GM06990 (cell line): ENCODE measurements around the gene DACH1.

Experiments
- DNase-seq: peaks from one replicate; pipeline ENCODE4 v3.0.0-alpha.2; 2011; ENCODE audit not compliant: insufficient read length; ENCODE audit errors: extremely low read depth
- H3K27me3 ChIP-seq: replicated peaks from 2 replicates; pipeline ENCODE4 v1.6.0; 2011; ENCODE audit warnings: low read length; ENCODE audit not compliant: control insufficient read depth, insufficient read depth
- H3K36me3 ChIP-seq: 2 replicates; pipeline ENCODE4 v1.5.1; 2011; ENCODE audit warnings: low read length; ENCODE audit not compliant: control insufficient read depth, insufficient read depth
- H3K4me3 ChIP-seq: replicated peaks from 2 replicates; pipeline ENCODE4 v1.5.1; 2011; ENCODE audit warnings: low read depth, mild to moderate bottlenecking, control low read depth, low read length
- TF ChIP-seq, protein P1 (sequence below): IDR thresholded peaks from 2 replicates; pipeline ENCODE4 v1.5.1; 2011; ENCODE audit warnings: low read length, control low read depth, mild to moderate bottlenecking, inconsistent platforms; ENCODE audit not compliant: insufficient read depth, poor library complexity, severe bottlenecking

DACH1 gene

DNA sequence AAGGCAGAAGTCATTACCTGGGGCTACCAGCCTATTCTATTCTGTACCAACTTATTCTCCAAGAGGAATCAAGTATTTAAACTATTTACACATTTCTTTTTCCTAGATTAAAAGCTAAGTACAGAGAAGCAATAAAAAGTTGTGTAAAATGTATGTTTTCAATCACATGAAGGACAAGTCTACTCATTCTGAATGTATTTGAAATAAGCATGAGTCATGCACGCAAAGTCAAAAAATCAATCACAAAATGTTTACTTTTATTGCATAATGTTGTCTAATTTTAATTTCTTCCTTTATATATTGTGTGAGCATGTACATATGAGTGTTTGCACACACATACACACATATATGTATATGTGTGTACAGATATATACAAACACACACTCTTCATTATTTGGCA lies 136.7 kb downstream of the DACH1 start:
- DNase-seq = no peak
- Histone ChIP-seq H3K36me3 (no peaks in the 10 kb centered on the region), H3K4me3 (no peak overlapping the region), H3K27me3 (no peaks in the 10 kb centered on the region)
- TF ChIP-seq, protein P1, sequence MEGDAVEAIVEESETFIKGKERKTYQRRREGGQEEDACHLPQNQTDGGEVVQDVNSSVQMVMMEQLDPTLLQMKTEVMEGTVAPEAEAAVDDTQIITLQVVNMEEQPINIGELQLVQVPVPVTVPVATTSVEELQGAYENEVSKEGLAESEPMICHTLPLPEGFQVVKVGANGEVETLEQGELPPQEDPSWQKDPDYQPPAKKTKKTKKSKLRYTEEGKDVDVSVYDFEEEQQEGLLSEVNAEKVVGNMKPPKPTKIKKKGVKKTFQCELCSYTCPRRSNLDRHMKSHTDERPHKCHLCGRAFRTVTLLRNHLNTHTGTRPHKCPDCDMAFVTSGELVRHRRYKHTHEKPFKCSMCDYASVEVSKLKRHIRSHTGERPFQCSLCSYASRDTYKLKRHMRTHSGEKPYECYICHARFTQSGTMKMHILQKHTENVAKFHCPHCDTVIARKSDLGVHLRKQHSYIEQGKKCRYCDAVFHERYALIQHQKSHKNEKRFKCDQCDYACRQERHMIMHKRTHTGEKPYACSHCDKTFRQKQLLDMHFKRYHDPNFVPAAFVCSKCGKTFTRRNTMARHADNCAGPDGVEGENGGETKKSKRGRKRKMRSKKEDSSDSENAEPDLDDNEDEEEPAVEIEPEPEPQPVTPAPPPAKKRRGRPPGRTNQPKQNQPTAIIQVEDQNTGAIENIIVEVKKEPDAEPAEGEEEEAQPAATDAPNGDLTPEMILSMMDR = no peak

DNA sequence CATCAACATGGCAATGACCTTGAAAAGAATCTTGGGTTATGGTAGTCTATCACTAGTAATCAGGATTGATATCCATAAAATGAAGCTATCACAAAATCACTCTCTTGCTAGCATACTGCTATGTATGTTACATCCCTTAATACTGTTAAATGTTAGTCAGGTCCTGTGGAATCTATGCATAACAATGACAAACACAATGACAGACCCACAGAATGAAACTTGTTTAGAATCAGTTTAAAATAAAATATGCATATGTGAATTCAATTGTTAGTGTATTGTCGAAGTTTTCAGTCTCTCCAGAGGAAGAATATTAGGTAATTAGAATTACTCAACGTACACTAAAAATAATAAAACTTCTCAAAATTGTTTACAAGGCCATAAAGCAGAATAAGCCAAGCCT lies 137.6 kb downstream of the DACH1 start:
- TF ChIP-seq, protein P1 = no peak
- no peaks in the 10 kb centered on the region for H3K27me3 ChIP-seq
- no peak for DNase-seq
- H3K36me3 ChIP-seq = no peaks in the 10 kb centered on the region
- H3K4me3 ChIP-seq = no peak overlapping the region

DNA sequence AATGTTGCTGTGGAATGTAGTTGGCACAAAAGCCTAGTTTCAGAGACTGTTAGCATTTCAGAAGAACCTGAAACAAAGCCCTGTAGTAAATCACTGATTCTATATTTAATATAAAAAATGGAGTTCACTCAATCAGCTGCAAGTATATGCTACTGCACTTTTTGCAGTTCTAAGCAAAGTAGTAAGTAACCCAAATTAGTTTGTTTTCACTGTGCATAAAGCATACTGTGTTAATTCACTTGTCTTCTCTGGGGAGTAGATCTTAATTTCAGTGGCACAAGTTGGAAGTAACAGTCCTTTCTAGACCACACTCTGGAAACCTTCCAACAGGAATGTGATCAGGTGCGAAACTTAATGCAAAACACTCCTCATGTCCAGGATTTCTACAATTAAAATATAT lies 139.3 kb downstream of the DACH1 start:
- no peaks in the 10 kb centered on the region for H3K36me3 ChIP-seq
- DNase-seq = no peak
- TF ChIP-seq, protein P1 = no peak
- no peak overlapping the region for H3K4me3 ChIP-seq
- no peaks in the 10 kb centered on the region for H3K27me3 ChIP-seq

DNA sequence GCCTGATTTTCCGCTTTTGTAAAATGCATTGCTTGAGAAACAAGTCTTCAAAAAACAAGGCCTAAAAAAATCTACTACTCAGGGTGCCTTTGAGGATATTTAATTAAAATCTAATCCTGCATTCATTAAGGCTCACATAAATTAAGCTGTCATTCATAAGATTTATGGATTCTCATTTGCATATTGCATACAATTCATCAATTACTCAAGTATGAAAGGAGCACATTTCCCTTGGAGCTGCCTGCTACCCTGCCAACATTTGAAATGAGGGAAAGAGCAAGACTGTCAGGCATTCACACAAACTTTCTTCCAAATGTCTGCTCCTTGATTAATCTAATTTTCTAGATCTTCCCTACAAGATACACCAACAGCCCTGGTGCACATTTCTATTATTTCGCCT lies 140.0 kb downstream of the DACH1 start:
- H3K36me3 ChIP-seq = no peaks in the 10 kb centered on the region
- H3K27me3 ChIP-seq = no peaks in the 10 kb centered on the region
- DNase-seq = no peak
- H3K4me3 ChIP-seq = no peak overlapping the region
- TF ChIP-seq, protein P1 = no peak

DNA sequence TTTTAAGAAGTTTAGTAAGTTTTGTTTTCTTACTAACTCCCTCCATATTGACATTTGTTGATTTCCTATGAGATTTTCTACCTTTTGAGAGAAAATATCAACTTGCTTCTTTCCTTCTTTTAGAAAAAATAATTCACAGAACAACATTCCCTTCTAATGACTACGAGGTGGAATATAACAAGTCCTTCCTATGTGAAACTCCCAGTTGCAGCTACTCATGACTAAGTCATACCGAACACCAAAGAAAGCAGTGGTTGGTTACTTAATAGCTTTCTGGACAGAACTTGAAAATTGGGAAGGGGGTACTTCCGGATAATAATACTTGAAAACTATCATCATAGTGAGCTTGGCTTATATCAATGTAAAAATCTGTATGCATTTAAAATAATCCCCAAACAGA lies 144.8 kb downstream of the DACH1 start:
- no peaks in the 10 kb centered on the region for H3K27me3 ChIP-seq
- DNase-seq = no peak

DNA sequence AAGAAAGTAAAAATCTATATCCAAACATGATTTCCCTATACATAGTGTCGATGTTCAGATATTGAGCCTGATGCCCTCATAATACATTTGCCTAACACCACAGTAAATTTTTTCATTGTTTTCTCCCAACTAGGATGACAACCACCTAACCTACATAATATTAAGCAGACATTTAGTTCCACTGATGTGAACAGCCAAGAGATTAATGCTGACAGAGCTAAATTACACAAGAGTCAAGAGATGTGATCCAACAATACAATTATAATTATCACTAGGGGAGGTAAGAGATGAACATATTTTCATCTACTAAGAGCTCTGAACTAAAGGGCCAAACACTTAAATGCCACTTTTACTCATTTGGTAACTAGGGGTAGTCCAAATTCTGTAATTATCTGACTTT lies 145.9 kb downstream of the DACH1 start:
- Histone ChIP-seq H3K27me3 (no peaks in the 10 kb centered on the region), H3K36me3 (no peaks in the 10 kb centered on the region), H3K4me3 (no peak overlapping the region)
- TF ChIP-seq, protein P1 = no peak
- no peak for DNase-seq

More for the DNA sequence above, 144.8 kb downstream of the DACH1 start:
- TF ChIP-seq, protein P1 = no peak
- H3K36me3 ChIP-seq = no peaks in the 10 kb centered on the region
- no peak overlapping the region for H3K4me3 ChIP-seq
